SHP77 treated with DMSO at 0.1 percent for 48 hours (cell line): Measurements from ENCODE around the gene DSCAML1.
"Not testable (repeated sequence)": the region's sequence is repeated elsewhere in the genome, so short reads cannot be mapped to it uniquely, and the experiment has no call there.

Source experiments
- DNase-seq: peaks from one replicate; lab custom pipeline; 2025; lab: John Stamatoyannopoulos, UW

The DSCAML1 gene

GRCh38 chr11:117792241-117792640, 4.8 kb downstream of the DSCAML1 start:
- DNase-seq = no peak

DNA sequence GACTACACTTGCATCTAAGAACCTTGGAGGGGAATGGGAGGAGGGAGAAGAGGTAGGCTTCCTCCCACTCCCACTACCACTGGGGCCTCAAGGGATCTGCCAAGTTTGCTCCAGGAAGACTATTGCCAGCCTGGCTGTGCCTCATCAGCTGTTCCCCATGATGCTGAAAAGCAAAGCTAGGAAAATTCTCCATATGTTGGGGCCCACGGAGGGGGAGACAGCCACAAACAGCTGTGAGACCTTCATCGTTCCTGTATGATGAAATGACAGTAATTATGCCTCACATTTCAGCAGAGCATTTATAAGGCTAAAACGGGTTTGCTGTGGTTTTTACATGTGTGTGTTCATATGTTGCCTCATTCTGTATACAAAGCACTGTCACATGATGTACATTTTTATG, 6.7 kb downstream of the DSCAML1 start:
- DNase-seq = no peak

GRCh38 chr11:117789241-117789640, 7.8 kb downstream of the DSCAML1 start:
- no peak for DNase-seq

- no peak for DNase-seq
Measured at GRCh38 chr11:117786135-117786870, 10.7 kb downstream of the DSCAML1 start.

DNA sequence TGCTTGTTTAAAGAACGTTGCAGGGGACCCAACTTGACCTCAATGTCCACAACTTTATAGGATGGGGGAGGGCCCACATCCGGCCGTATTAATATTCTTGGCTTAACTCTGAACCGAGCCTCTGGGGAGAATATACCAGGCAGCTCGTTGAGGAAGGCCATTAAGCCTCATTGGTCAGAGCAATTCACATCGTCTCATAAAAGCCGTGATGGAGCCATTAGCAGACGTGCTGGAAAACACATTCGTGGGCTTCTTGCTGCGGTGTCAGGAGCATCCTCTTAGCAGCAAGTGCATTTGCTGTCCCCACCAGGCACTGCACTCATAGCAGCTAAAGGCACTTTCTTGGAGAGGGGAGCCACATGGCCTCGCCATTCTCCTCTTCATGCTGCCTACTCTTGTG, 14.9 kb downstream of the DSCAML1 start:
- no peak for DNase-seq

- DNase-seq = no peak
Measured at GRCh38 chr11:117781627-117782026, 15.4 kb downstream of the DSCAML1 start.

DNA sequence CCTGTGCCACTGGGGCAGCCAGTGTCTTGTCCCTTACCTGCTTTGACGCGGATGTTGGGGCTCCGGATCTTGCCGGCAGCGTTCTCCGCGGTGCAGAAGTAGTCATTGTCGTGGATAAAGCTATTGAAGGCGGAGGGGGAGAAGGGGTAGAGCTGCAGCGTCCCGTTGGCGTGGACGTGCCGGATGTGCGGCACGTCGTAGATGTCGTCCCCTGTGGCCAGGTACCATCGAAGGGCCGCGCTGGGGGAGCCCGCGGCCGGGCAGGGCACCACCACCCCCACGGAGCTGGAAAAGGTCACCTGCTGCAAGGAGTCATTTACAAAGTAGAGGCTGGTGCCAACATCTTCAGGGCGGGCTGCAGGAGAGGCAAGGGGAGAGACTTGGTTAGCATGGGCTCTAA, 16.6 kb downstream of the DSCAML1 start:
- no peak for DNase-seq

DNA sequence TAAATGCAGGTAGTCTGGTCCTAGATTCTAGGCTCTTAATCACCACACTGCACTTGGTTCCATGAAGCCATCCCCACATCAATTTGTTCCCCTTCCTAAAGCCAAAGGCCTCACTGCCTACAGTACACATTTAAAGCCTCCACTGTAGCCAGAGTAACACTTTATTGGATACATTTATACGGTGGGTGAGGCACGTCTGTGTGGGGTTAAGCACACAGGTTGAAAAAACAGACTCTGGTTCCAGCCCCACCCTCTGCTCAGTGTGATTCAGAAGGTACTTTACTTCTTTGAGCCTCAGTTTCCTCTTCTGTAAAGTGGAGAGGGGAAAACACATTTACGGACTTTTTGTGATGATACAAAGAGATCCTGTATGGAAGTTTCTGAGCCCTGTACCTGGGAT, 22.5 kb downstream of the DSCAML1 start:
- DNase-seq = no peak

DNA sequence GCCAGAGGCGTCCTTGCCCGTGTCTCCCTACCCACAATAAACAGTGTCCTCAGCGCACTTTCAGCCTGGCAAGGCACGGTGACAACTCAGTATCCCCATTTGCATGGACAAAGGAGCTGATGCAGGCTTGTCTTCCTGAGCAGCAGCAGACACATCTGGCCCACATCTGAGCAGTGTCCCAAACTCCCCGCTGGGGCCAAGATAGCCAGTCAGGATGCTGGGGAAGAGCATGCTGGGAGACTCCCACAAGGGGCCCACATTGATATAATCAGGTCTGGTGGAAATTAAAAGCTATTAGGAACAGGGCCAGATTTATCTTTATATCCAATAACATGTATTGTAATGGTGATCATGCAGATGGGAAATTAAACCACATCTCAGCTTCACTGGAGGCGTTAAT, 24.7 kb downstream of the DSCAML1 start:
- no peak for DNase-seq

- no peak for DNase-seq
Measured at GRCh38 chr11:117771841-117772240, 25.2 kb downstream of the DSCAML1 start.

DNA sequence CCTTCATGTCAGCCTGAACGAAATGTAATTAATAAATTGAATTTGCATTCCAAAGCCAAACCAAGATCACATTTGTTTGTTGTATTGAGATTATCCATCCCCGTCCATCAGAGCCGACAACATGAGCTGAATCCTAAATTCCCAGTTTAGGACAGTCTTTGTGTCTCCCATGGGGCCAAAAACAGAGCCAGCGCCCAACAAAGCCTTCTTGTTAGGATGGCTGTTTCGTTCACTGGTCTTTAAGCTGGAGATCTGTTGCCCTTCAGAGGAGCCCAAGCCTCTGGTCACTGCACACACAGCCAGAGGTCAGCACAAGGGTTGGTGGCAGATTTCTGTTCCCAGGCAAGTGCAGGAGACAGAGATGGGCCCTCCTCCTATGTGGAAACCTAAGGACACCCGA, 25.8 kb downstream of the DSCAML1 start:
- no peak for DNase-seq

DNA sequence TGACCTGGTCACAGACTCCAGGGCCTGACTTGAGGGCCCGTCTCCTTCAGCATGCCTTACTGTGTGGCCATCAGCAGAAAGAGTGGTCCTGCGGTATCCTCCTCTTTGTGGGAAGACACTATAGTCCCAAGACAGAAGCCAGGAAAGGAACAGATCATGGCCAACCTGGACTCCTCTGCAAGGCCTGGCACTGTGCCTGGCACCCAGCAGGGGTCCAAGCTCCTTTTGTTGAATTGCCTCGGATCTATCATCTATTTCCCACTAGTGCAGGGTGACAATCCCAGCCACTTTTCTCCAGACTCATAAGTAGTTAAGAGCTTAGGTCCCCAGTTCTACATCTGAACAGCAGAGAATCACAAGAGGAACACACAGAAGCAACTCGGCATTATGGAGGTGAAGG, 27.0 kb downstream of the DSCAML1 start:
- no peak for DNase-seq

- no peak for DNase-seq
Measured at GRCh38 chr11:117769533-117769932, 27.5 kb downstream of the DSCAML1 start.

- no peak for DNase-seq
Measured at GRCh38 chr11:117768506-117768905, 28.5 kb downstream of the DSCAML1 start.

DNA sequence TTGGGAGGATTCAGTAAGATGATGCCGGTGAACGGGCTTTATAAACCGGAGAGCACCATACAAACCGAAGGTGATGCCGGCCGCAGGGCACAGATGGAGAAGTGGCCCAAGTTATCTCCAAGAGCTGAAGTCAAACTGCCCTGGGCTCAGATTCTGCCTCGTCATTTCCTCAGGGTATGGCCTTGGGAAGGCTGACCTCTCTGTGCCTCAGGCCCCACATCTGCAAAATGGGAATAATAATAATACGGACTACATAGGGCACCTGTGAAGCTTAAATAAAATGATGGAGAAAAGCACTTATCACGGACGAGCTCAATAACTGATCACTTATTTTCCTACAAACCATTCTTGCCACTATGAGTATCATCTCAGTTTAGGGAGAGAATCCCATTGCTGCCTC, 29.9 kb downstream of the DSCAML1 start:
- no peak for DNase-seq

GRCh38 chr11:117766576-117766975, 30.4 kb downstream of the DSCAML1 start:
- DNase-seq = no peak

GRCh38 chr11:117766026-117766425, 31.0 kb downstream of the DSCAML1 start:
- DNase-seq = no peak

DNA sequence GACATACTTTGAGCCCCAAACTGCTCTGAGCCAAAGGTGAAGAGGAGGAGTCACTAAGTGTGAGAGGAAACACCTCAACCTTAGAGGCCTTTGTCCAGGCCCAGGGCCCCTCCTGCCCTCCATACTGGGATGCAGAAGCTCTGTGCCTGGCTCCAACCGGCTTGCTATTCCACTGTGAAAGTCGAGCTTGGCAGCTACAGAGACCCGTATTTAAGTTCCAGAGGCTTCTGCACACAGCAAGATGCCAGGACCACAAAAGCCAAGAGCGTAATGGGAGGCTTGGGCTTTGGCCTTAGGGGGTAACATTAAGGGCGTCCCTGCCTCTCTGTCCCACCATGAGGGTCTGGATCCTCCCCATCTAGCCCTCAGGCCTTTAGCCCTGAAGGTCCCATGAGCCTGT, 31.9 kb downstream of the DSCAML1 start:
- no peak for DNase-seq

DNA sequence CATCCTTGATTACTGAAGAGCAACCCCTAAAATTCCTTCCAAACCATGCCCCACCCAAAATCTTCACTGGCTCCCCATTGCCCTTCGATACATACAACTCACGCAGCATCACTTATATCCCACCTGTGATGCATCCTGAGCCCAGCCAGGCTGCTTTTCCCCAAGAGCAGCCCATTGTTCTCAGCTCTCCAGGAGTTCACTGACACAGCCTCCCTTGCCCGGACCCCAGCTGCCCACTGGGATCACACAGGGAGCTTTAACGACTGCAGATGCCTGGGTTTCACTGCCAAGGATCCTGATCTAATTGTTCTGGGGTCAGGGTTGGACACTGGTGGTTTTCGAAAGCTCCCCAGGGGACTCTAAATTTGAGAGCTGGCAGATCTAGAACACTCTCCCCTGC, 33.6 kb downstream of the DSCAML1 start:
- not testable (repeated sequence) for DNase-seq

DNA sequence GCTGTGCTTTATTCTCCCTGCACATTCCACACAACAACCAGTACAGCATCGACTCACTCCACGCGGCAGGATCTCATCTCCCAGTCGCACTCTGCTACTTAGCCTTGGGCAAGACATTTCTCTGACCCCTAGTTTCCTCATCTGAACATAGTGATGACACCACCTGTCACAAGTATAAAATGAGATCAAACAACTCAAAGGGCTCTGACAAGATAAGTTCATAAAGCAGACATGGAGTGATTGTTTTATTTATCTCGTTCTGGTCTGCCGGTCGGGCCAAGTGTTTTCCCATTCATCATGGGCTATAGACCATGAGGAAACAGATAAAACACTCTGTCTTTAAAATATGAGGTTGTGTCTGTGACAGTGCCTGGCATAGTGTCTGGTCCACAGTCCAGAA, 35.0 kb downstream of the DSCAML1 start:
- DNase-seq = no peak

DNA sequence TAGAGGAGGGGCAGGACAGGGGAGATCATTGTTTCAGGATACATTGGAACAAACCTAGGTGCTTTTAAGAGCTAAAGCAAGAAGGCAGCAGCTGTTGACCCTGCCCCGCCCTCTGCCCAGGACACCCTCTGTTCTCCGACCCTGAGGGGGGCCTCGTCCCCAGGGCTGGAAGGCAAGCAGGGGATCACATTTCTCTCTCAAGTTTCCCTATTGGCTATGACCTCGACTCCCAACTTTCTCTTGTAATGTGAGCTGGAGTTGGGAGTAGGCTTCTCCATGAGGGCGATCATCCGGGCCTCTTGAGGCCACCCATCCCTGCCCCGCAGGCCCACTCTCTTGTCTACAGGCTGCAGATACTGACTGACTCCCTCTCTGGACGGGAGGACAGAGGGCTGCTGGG, 37.7 kb downstream of the DSCAML1 start:
- DNase-seq = no peak

- DNase-seq = no peak
Measured at GRCh38 chr11:117754030-117754429, 43.0 kb downstream of the DSCAML1 start.

- no peak for DNase-seq
Measured at GRCh38 chr11:117752721-117753237, 44.2 kb downstream of the DSCAML1 start.

DNA sequence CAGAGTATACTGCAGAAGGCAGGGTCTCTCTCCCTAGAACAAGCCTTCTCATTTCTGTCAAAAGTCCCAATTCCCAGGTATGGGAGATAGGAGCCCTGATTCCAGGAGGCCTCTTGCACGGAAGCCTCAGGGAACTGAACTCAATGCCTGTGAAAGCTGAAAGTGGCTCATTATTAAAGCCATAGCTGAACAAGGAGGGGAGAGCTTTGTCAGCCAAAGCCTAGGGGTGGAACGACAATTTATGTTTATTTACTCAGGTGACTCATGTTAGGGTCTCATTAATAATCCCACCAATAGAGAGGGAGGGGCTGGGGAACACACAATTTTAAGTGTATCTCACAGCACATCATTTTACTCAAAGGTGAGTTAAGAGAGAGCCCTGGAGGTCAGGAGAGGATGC, 44.9 kb downstream of the DSCAML1 start:
- DNase-seq = no peak
